ENCODE results near the gene RGS6.

The RGS6 gene

DNA sequence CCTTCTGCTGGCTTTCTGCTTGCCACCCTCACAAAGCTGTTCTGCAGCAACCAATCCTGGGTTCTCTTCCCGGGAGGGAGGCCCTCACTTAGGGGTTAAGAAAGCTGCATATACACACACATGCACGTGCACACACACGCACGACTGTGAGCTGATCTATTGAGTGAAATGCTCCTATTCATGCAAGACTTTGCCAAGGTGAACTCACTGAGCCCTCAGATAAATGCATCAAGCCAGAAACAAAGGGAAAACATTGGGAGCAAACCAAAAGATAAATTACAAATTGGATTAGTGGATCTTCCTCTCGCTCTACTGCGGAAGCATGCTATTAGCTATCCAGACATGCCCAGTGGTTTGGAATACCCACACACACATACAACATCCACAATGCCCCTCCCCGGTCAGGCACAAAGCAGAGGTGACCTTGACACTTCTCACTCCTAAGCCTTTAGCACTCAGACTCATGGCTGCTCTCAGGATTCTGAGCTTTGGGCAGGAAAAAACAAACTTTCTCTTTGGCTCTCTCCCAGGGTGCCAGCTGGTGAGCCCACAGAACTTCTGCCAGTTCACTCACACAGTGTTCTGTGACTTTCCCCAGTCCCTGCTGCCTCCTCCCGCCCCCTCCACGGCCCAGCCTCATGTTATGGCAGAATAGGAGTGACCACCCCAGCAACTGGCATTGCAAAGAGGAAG, 641.6 kb downstream of the RGS6 start:
- no peaks in the 10 kb centered on the region for H3K36me3 ChIP-seq (ENCODE audit: control insufficient read depth in 1 of 2, insufficient read depth in 2 of 2, low read length in 2 of 2)
- H3K4me3 ChIP-seq (ENCODE audit: low read depth in 1 of 2, low read length in 2 of 2) = no peak overlapping the region
- peaks cover 0 to 3% of the 10 kb centered on the region in 2 donors for H3K27me3 ChIP-seq (ENCODE audit: control insufficient read depth in 1 of 2, insufficient read depth in 2 of 2, low read length in 2 of 2)
- no peak overlapping the region for H3K27ac ChIP-seq (ENCODE audit: low read depth, low read length)
- H3K9me3 ChIP-seq (ENCODE audit: control insufficient read depth in 1 of 2, low read length in 2 of 2) = no peaks in the 10 kb centered on the region
- no peak overlapping the region for H3K9ac ChIP-seq (ENCODE audit: low read depth in 1 of 2, low read length in 2 of 2)
- no peaks in the 10 kb centered on the region for H3K4me1 ChIP-seq (ENCODE audit: control insufficient read depth in 1 of 2, insufficient read depth in 2 of 2, low read length in 2 of 2)

DNA sequence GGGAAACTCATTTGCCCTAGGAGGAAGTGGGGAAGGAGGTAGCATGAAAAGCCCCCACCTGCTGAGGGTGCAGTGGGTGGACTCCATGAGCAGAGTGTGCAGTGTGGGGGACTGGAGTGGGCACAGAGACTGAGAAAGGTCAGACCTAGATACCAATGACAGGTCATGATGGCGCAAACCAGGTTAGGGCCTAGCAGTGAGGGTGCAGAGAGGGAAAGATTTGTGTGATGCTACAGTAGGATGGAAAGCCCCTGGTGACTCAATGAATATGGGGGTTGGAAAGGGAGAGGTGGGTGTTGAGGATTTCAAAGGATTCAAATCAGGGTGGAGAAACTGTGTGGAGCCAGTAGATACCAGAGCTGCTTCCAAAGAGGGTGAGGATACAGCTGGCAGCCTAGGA, 642.5 kb downstream of the RGS6 start:
- peaks cover 0 to 3% of the 10 kb centered on the region in 2 donors for H3K27me3 ChIP-seq (ENCODE audit: control insufficient read depth in 1 of 2, insufficient read depth in 2 of 2, low read length in 2 of 2)
- H3K4me3 ChIP-seq (ENCODE audit: low read depth in 1 of 2, low read length in 2 of 2) = no peak overlapping the region
- no peak overlapping the region for H3K27ac ChIP-seq (ENCODE audit: low read depth, low read length)
- H3K9me3 ChIP-seq (ENCODE audit: control insufficient read depth in 1 of 2, low read length in 2 of 2) = no peaks in the 10 kb centered on the region
- no peaks in the 10 kb centered on the region for H3K36me3 ChIP-seq (ENCODE audit: control insufficient read depth in 1 of 2, insufficient read depth in 2 of 2, low read length in 2 of 2)
- no peak overlapping the region for H3K9ac ChIP-seq (ENCODE audit: low read depth in 1 of 2, low read length in 2 of 2)
- H3K4me1 ChIP-seq (ENCODE audit: control insufficient read depth in 1 of 2, insufficient read depth in 2 of 2, low read length in 2 of 2) = no peaks in the 10 kb centered on the region

DNA sequence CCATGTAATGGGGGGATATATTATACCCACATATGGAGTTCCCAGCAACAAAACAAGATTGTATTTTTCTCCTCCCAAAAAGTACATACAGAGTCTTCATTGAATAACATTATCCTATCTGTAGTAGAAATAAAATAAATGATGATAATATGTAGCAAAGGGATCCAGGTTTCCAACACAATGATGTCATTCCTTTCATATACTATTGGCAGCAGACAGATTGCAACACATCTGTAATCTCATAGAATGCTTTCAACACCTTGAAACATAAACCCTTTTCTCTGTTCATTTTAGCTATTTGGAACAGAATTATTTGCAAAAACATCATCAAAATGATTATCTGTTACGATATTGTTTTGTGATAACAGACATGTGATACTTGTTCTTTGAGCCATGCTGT, 644.0 kb downstream of the RGS6 start:
- Histone ChIP-seq H3K36me3 (ENCODE audit: control insufficient read depth in 1 of 2, insufficient read depth in 2 of 2, low read length in 2 of 2) (no peaks in the 10 kb centered on the region), H3K9me3 (ENCODE audit: control insufficient read depth in 1 of 2, low read length in 2 of 2) (no peaks in the 10 kb centered on the region), H3K27ac (ENCODE audit: low read depth, low read length) (no peak overlapping the region), H3K9ac (ENCODE audit: low read depth in 1 of 2, low read length in 2 of 2) (no peak overlapping the region), H3K4me3 (ENCODE audit: low read depth in 1 of 2, low read length in 2 of 2) (no peak overlapping the region), H3K4me1 (ENCODE audit: control insufficient read depth in 1 of 2, insufficient read depth in 2 of 2, low read length in 2 of 2) (no peaks in the 10 kb centered on the region), H3K27me3 (ENCODE audit: control insufficient read depth in 1 of 2, insufficient read depth in 2 of 2, low read length in 2 of 2) (peaks cover 0 to 3% of the 10 kb centered on the region in 2 donors)

GRCh38 chr14:72577521-72577920, 645.3 kb downstream of the RGS6 start:
- no peak overlapping the region for H3K27ac ChIP-seq (ENCODE audit: low read depth, low read length)
- peaks cover 0 to 3% of the 10 kb centered on the region in 2 donors for H3K27me3 ChIP-seq (ENCODE audit: control insufficient read depth in 1 of 2, insufficient read depth in 2 of 2, low read length in 2 of 2)
- H3K9me3 ChIP-seq (ENCODE audit: control insufficient read depth in 1 of 2, low read length in 2 of 2) = no peaks in the 10 kb centered on the region
- H3K4me1 ChIP-seq (ENCODE audit: control insufficient read depth in 1 of 2, insufficient read depth in 2 of 2, low read length in 2 of 2) = no peaks in the 10 kb centered on the region
- H3K36me3 ChIP-seq (ENCODE audit: control insufficient read depth in 1 of 2, insufficient read depth in 2 of 2, low read length in 2 of 2) = no peaks in the 10 kb centered on the region
- H3K4me3 ChIP-seq (ENCODE audit: low read depth in 1 of 2, low read length in 2 of 2) = no peak overlapping the region
- H3K9ac ChIP-seq (ENCODE audit: low read depth in 1 of 2, low read length in 2 of 2) = no peak overlapping the region

DNA sequence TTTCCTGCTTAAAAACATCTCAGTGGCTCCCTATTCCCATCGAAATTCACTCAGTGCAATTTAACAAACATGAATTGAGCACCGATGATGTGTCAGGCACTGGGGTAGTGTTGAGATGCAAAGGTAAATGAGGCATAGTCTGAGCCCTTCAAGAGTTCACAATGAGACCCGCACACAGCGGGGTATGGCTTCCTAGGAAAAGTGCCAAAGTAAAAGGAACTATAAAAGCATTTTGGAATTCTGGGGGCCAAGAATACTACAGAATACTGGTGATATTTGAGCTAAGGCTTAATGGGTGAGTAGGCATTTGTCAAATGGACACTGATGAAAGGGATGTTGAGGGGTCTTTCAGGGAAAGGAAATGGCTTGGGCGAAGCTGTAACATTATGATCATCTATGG, 646.3 kb downstream of the RGS6 start:
- Histone ChIP-seq H3K27ac (ENCODE audit: low read depth, low read length) (no peak overlapping the region), H3K4me3 (ENCODE audit: low read depth in 1 of 2, low read length in 2 of 2) (no peak overlapping the region), H3K27me3 (ENCODE audit: control insufficient read depth in 1 of 2, insufficient read depth in 2 of 2, low read length in 2 of 2) (peaks cover 0 to 3% of the 10 kb centered on the region in 2 donors), H3K4me1 (ENCODE audit: control insufficient read depth in 1 of 2, insufficient read depth in 2 of 2, low read length in 2 of 2) (no peaks in the 10 kb centered on the region), H3K9me3 (ENCODE audit: control insufficient read depth in 1 of 2, low read length in 2 of 2) (no peaks in the 10 kb centered on the region), H3K9ac (ENCODE audit: low read depth in 1 of 2, low read length in 2 of 2) (no peak overlapping the region), H3K36me3 (ENCODE audit: control insufficient read depth in 1 of 2, insufficient read depth in 2 of 2, low read length in 2 of 2) (no peaks in the 10 kb centered on the region)

DNA sequence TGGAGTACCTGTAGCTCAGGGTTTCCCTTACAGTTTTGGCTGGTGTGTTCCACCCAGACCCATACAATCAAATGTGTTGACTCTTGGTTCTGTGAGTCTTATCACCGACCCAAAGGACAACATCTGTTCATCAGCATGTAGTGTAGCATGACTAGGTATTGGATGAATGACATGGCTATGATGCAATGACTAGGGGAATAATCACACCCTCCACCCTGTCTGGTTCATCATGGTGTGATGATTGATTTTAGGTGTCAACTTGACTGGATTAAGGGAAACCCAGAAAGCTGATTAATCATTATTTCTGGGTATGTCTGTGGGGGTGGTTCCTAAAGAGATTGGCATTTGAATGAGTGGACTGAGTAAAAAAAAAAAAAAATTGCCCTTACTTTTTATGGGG, 650.4 kb downstream of the RGS6 start:
- no peak overlapping the region for H3K27ac ChIP-seq (ENCODE audit: low read depth, low read length)
- H3K9ac ChIP-seq (ENCODE audit: low read depth in 1 of 2, low read length in 2 of 2) = no peak overlapping the region

GRCh38 chr14:72583316-72584272, 651.4 kb downstream of the RGS6 start:
- Histone ChIP-seq H3K27ac (ENCODE audit: low read depth, low read length) (no peak overlapping the region), H3K4me1 (ENCODE audit: control insufficient read depth in 1 of 2, insufficient read depth in 2 of 2, low read length in 2 of 2) (no peaks in the 10 kb centered on the region), H3K4me3 (ENCODE audit: low read depth in 1 of 2, low read length in 2 of 2) (no peak overlapping the region), H3K9me3 (ENCODE audit: control insufficient read depth in 1 of 2, low read length in 2 of 2) (no peaks in the 10 kb centered on the region), H3K27me3 (ENCODE audit: control insufficient read depth in 1 of 2, insufficient read depth in 2 of 2, low read length in 2 of 2) (no peaks in the 10 kb centered on the region), H3K9ac (ENCODE audit: low read depth in 1 of 2, low read length in 2 of 2) (no peak overlapping the region), H3K36me3 (ENCODE audit: control insufficient read depth in 1 of 2, insufficient read depth in 2 of 2, low read length in 2 of 2) (no peaks in the 10 kb centered on the region)

More for the DNA sequence above, 650.4 kb downstream of the RGS6 start:
- Histone ChIP-seq H3K4me3 (ENCODE audit: low read depth in 1 of 2, low read length in 2 of 2) (no peak overlapping the region), H3K4me1 (ENCODE audit: control insufficient read depth in 1 of 2, insufficient read depth in 2 of 2, low read length in 2 of 2) (no peaks in the 10 kb centered on the region), H3K9me3 (ENCODE audit: control insufficient read depth in 1 of 2, low read length in 2 of 2) (no peaks in the 10 kb centered on the region), H3K27me3 (ENCODE audit: control insufficient read depth in 1 of 2, insufficient read depth in 2 of 2, low read length in 2 of 2) (no peaks in the 10 kb centered on the region), H3K36me3 (ENCODE audit: control insufficient read depth in 1 of 2, insufficient read depth in 2 of 2, low read length in 2 of 2) (no peaks in the 10 kb centered on the region)

DNA sequence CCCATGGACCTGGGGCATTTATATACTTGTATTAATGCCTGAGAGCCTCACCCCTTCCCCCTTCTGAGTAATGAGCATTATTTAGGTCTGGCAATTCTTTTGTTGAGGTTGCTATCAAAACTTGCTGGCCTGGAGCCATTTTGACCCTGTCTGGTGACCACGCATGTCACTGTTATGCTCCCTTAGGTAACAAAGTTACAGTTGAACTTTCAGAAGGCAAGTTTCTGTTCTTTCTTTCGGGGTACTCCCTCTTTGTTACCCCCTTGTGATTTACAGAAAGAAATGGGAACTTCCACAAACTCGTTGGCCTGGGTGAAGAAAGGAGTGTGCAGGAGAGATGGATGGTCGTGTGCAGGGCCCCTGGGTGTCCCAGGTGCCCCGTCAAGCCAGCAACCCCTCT, 656.3 kb downstream of the RGS6 start:
- no peak overlapping the region for H3K4me3 ChIP-seq (ENCODE audit: low read depth in 1 of 2, low read length in 2 of 2)
- no peaks in the 10 kb centered on the region for H3K4me1 ChIP-seq (ENCODE audit: control insufficient read depth in 1 of 2, insufficient read depth in 2 of 2, low read length in 2 of 2)
- H3K27ac ChIP-seq (ENCODE audit: low read depth, low read length) = no peak overlapping the region
- no peaks in the 10 kb centered on the region for H3K36me3 ChIP-seq (ENCODE audit: control insufficient read depth in 1 of 2, insufficient read depth in 2 of 2, low read length in 2 of 2)
- no peak overlapping the region for H3K9ac ChIP-seq (ENCODE audit: low read depth in 1 of 2, low read length in 2 of 2)
- H3K27me3 ChIP-seq (ENCODE audit: control insufficient read depth in 1 of 2, insufficient read depth in 2 of 2, low read length in 2 of 2) = no peaks in the 10 kb centered on the region
- H3K9me3 ChIP-seq (ENCODE audit: control insufficient read depth in 1 of 2, low read length in 2 of 2) = no peaks in the 10 kb centered on the region

DNA sequence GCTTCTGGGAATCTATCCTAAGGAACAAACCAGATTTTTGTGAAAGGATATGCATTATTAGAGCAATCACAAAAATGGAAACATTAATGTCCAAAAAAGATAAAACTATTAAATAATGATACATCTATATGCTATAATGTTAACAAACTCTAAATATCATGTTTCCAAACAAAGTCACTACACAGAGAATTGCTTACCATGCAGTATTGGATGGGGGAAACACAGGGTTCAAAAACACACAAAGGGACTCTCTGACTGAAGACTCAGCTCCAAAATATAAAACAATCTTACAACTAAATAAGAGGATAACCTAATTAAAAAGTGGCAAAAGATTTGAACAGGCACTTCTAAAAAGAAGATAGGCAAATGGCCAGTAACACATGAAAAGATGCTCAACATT, 657.4 kb downstream of the RGS6 start:
- no peak overlapping the region for H3K4me3 ChIP-seq (ENCODE audit: low read depth in 1 of 2, low read length in 2 of 2)

GRCh38 chr14:72590577-72590976, 658.3 kb downstream of the RGS6 start:
- Histone ChIP-seq H3K9ac (ENCODE audit: low read depth in 1 of 2, low read length in 2 of 2) (no peak overlapping the region), H3K36me3 (ENCODE audit: control insufficient read depth in 1 of 2, insufficient read depth in 2 of 2, low read length in 2 of 2) (no peaks in the 10 kb centered on the region), H3K9me3 (ENCODE audit: control insufficient read depth in 1 of 2, low read length in 2 of 2) (no peaks in the 10 kb centered on the region), H3K4me3 (ENCODE audit: low read depth in 1 of 2, low read length in 2 of 2) (no peak overlapping the region), H3K27ac (ENCODE audit: low read depth, low read length) (no peak overlapping the region), H3K4me1 (ENCODE audit: control insufficient read depth in 1 of 2, insufficient read depth in 2 of 2, low read length in 2 of 2) (no peaks in the 10 kb centered on the region), H3K27me3 (ENCODE audit: control insufficient read depth in 1 of 2, insufficient read depth in 2 of 2, low read length in 2 of 2) (no peaks in the 10 kb centered on the region)

More for the DNA sequence above, 657.4 kb downstream of the RGS6 start:
- no peaks in the 10 kb centered on the region for H3K9me3 ChIP-seq (ENCODE audit: control insufficient read depth in 1 of 2, low read length in 2 of 2)
- H3K27ac ChIP-seq (ENCODE audit: low read depth, low read length) = no peak overlapping the region
- no peaks in the 10 kb centered on the region for H3K27me3 ChIP-seq (ENCODE audit: control insufficient read depth in 1 of 2, insufficient read depth in 2 of 2, low read length in 2 of 2)
- no peak overlapping the region for H3K9ac ChIP-seq (ENCODE audit: low read depth in 1 of 2, low read length in 2 of 2)
- H3K4me1 ChIP-seq (ENCODE audit: control insufficient read depth in 1 of 2, insufficient read depth in 2 of 2, low read length in 2 of 2) = no peaks in the 10 kb centered on the region
- no peaks in the 10 kb centered on the region for H3K36me3 ChIP-seq (ENCODE audit: control insufficient read depth in 1 of 2, insufficient read depth in 2 of 2, low read length in 2 of 2)

All from duodenal mucosa (tissue), 2 donors.